IPS DF 19.7 (cell line): ENCODE results near the gene STX1A.

Experiments used
- DNase-seq: peaks from one replicate; pipeline ENCODE4 v3.0.0-alpha.2; 2013; ENCODE audit warnings: low read depth, low spot score

Gene STX1A

GRCh38 chr7:73707045-73707631, 12.3 kb downstream of the STX1A start:
- DNase-seq = no peak

- no peak for DNase-seq
Observed at GRCh38 chr7:73706126-73707044, 13.1 kb downstream of the STX1A start.

GRCh38 chr7:73705551-73705920, 13.9 kb downstream of the STX1A start:
- no peak for DNase-seq

- no peak for DNase-seq
Observed at GRCh38 chr7:73704640-73705550, 14.6 kb downstream of the STX1A start.

- peak; percentile 33 for DNase-seq
Observed at GRCh38 chr7:73703757-73704639, 15.5 kb downstream of the STX1A start.

GRCh38 chr7:73703225-73703624, 16.2 kb downstream of the STX1A start:
- no peak for DNase-seq

- no peak for DNase-seq
Observed at GRCh38 chr7:73702665-73703064, 16.8 kb downstream of the STX1A start.

GRCh38 chr7:73702226-73702625, 17.2 kb downstream of the STX1A start:
- no peak for DNase-seq

- DNase-seq = peak; percentile 68
Observed at GRCh38 chr7:73701357-73701995, 18.0 kb downstream of the STX1A start.

- DNase-seq = no peak
Observed at GRCh38 chr7:73700581-73701134, 18.8 kb downstream of the STX1A start.

- DNase-seq = no peak
Observed at GRCh38 chr7:73700069-73700423, 19.4 kb downstream of the STX1A start.

- DNase-seq = no peak
Observed at GRCh38 chr7:73699370-73700068, 19.9 kb downstream of the STX1A start.

- DNase-seq = no peak
Observed at GRCh38 chr7:73698410-73698809, 21.1 kb downstream of the STX1A start.

GRCh38 chr7:73696372-73696771, 23.1 kb downstream of the STX1A start:
- DNase-seq = no peak

- no peak for DNase-seq
Observed at GRCh38 chr7:73690646-73691045, 28.8 kb downstream of the STX1A start.

- no peak for DNase-seq
Observed at GRCh38 chr7:73688288-73688687, 31.2 kb downstream of the STX1A start.

- no peak for DNase-seq
Observed at GRCh38 chr7:73685311-73685710, 34.2 kb downstream of the STX1A start.

GRCh38 chr7:73683788-73684693, 35.4 kb downstream of the STX1A start:
- no peak for DNase-seq
